Subcutaneous abdominal adipose tissue (tissue), 5 donors: Measurements from ENCODE around the gene NGLY1.

ENCODE experiments used
- H3K27ac ChIP-seq: one replicate; pipeline ENCODE4 v1.7.0; 2013; ENCODE audit warnings: low read depth, mild to moderate bottlenecking, inconsistent platforms, low read length, moderate library complexity
- H3K27me3 ChIP-seq, 5 donors: one replicate each; pipeline ENCODE4 v1.7.0; 2013; ENCODE audit warnings: low read length in 5 of 5, inconsistent platforms in 1 of 5; ENCODE audit not compliant: control insufficient read depth in 5 of 5, insufficient read depth in 4 of 5
- H3K36me3 ChIP-seq, 5 donors: one replicate each; pipeline ENCODE4 v1.7.0; 2013; ENCODE audit warnings: low read length in 5 of 5; ENCODE audit not compliant: control insufficient read depth in 5 of 5, insufficient read depth in 5 of 5
- H3K4me1 ChIP-seq, 5 donors: one replicate each; pipeline ENCODE4 v1.7.0; 2013; ENCODE audit warnings: low read length in 5 of 5, mild to moderate bottlenecking in 3 of 5, moderate library complexity in 1 of 5; ENCODE audit not compliant: control insufficient read depth in 5 of 5, insufficient read depth in 5 of 5
- H3K4me3 ChIP-seq, 5 donors: one replicate each; pipeline ENCODE4 v1.7.0; 2013; ENCODE audit warnings: low read length in 5 of 5, low read depth in 1 of 5
- H3K9ac ChIP-seq, 5 donors: one replicate each; pipeline ENCODE4 v1.7.0; 2013; ENCODE audit warnings: low read length in 5 of 5, mild to moderate bottlenecking in 4 of 5, moderate library complexity in 3 of 5
- H3K9me3 ChIP-seq, 5 donors: one replicate each; pipeline ENCODE4 v1.7.0; 2013; ENCODE audit warnings: low read length in 5 of 5; ENCODE audit not compliant: control insufficient read depth in 5 of 5
- donor health status: healthy.
- donor health status: healthy.
- donor health status: healthy.
- donor health status: healthy.
- donor health status: healthy.

The NGLY1 gene

DNA sequence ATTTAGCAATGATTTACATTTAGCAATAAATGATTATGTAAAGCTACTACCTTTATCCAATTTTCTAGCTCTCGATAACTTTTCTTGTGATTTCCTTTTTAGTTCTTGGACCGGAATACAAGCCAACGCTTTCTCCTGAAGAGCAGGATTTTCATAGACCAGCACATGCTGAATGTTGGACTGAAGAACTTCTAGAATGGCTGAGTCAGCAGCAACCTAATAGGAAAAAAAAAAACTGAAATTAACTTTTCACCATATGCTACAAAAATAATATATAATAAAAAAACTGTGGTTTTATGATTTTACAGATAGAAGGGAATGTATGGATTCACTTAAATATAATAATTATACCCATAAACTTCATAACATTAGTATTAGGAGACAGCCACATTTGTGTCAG lies 32.2 kb downstream of the NGLY1 start:
- H3K36me3 ChIP-seq = peaks cover 27 to 39% (median 31%) of the 10 kb centered on the region in 5 donors
- H3K9ac ChIP-seq = no peak overlapping the region
- H3K9me3 ChIP-seq = no peaks in the 10 kb centered on the region

DNA sequence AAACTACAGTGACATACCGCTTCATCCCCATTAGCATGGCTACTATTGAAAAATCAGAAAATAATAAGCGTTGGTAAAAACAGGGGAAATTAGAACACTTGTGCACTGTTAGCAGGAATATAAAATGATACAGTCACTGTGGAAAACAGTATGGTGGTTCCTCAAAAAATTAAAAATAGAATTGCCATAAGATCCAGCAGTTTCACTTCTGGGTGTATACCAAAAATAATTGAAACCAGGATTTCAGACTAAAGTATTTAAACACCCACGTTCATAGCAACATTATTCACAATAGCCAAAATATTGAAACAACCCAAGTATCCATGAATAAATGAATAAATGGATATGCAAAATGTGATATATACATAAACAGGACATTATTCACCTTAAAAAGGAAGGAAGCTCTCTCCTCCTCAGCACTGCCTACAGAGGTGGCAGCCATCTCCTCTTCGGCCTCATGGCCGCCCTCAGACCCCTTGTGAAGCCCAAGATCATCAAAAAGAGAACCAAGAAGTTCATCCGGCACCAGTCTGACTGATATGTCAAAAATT lies 34.1 kb downstream of the NGLY1 start:
- Histone ChIP-seq H3K4me3 (no peak overlapping the region), H3K27me3 (no peaks in the 10 kb centered on the region), H3K4me1 (no peaks in the 10 kb centered on the region), H3K36me3 (peaks cover 27 to 54% (median 39%) of the 10 kb centered on the region in 5 donors), H3K27ac (no peak overlapping the region), H3K9ac (no peak overlapping the region), H3K9me3 (peaks cover 0 to 3% (median 0%) of the 10 kb centered on the region in 5 donors)

More for the DNA sequence above, 32.2 kb downstream of the NGLY1 start:
- Histone ChIP-seq H3K27me3 (no peaks in the 10 kb centered on the region), H3K27ac (no peak overlapping the region), H3K4me1 (no peaks in the 10 kb centered on the region), H3K4me3 (no peak overlapping the region)

DNA sequence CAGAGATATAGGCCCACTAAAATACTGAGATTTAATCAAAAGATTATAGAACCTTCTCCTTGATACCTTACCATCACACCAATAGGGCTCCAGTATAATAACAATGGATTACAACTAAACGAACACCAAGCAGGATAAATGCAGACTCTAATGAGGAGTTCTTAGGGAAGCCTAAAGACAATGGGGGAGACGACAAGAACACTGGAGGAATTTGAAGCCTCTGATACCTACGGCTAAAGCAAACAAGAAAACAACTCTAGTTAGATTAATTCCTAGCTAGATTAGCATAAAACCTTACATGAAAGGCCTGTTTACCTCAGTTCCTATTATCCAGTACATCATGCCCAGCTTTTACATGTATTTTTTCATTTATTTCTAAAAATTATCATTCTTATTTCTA lies 35.1 kb downstream of the NGLY1 start:
- H3K9ac ChIP-seq = no peak overlapping the region
- no peak overlapping the region for H3K4me3 ChIP-seq
- no peaks in the 10 kb centered on the region for H3K27me3 ChIP-seq
- peaks cover 29 to 55% (median 39%) of the 10 kb centered on the region in 5 donors for H3K36me3 ChIP-seq
- no peak overlapping the region for H3K27ac ChIP-seq
- H3K9me3 ChIP-seq = peaks cover 0 to 3% (median 0%) of the 10 kb centered on the region in 5 donors
- no peaks in the 10 kb centered on the region for H3K4me1 ChIP-seq

DNA sequence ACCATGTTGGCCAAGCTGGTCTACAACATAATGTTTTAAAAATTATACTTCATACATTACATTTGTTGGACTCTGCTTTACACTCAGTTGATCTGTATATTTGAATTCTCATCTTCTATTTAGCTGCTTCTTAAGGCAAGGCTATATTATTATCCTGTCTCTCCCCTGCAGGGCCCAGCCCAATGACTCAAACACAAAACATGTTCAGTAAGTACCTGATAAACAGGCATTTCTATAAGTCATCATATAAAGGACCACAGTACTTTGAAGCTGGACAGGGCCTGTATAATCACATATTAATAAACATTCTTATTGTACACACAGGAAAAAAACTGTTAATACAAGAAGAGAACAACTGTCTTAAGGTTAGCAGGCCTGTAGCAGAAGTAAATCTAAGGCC lies 36.2 kb downstream of the NGLY1 start:
- Histone ChIP-seq H3K36me3 (peaks cover 33 to 55% (median 39%) of the 10 kb centered on the region in 5 donors), H3K27me3 (no peaks in the 10 kb centered on the region), H3K9me3 (peaks cover 0 to 3% (median 0%) of the 10 kb centered on the region in 5 donors), H3K4me3 (no peak overlapping the region), H3K9ac (no peak overlapping the region), H3K4me1 (no peaks in the 10 kb centered on the region), H3K27ac (no peak overlapping the region)

DNA sequence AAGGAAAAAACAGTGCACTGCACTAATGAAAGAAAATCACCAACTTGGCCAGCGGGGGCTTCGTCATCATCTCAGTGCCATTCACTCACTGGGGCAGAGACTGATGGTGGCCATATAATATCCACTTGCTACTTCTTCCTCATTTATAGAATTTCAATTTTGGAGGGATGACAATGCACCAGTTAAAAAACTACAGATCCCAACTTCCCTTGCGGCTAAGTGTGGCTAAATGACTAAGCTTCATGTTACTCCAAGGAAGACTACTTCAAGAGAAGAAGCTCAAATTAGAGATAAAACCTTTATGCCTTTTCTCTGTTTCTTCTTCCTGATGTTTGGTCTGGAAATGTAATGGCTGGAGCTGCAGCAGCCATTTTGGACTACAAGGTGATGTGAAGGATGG lies 38.8 kb downstream of the NGLY1 start:
- Histone ChIP-seq H3K9me3 (peaks cover 0 to 3% (median 0%) of the 10 kb centered on the region in 5 donors), H3K27ac (no peak overlapping the region), H3K4me1 (no peaks in the 10 kb centered on the region), H3K27me3 (no peaks in the 10 kb centered on the region), H3K4me3 (no peak overlapping the region), H3K36me3 (peaks cover 15 to 41% (median 20%) of the 10 kb centered on the region in 5 donors), H3K9ac (no peak overlapping the region)

DNA sequence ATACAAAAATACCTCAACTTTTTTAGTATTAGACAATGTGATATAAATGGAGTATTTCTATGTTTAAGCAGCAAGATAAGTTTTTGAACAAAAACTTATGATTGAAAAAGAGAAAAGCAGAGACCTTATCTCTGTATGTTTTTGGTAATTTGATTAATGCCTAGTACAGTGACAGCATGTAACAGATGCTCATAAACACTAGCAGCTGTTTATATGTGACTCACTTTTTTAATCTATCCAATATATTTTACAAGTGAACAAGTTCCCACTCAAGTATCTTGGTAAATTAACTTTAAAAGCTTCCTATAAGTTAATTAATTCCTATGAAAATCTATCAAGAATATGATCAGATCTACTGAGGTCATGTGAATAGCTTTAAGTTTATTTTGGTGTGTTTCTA lies 55.1 kb downstream of the NGLY1 start:
- Histone ChIP-seq H3K4me1 (no peaks in the 10 kb centered on the region), H3K4me3 (no peak overlapping the region), H3K9me3 (no peaks in the 10 kb centered on the region), H3K9ac (no peak overlapping the region), H3K27ac (no peak overlapping the region), H3K36me3 (peaks cover 33 to 59% (median 46%) of the 10 kb centered on the region in 5 donors), H3K27me3 (no peaks in the 10 kb centered on the region)

DNA sequence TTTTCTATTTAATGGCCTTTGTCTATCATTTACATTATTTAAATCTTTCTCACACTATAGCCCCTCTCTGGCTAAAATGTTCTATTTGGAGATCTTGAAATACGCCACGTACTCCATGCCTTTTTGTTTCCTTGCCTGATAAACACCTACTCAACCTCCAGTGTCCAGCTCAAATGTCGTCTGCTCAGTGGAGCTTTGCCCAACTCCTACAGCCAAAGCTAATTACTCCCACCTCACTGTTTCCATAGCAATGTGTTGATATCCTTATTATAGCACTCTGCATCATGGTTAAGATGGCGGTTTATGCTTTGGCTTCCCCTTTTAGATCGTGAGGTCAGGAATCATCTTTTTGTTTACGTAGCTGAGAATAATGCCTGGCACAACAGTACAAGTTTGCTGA lies 55.9 kb downstream of the NGLY1 start:
- H3K9ac ChIP-seq = no peak overlapping the region
- H3K36me3 ChIP-seq = peaks cover 26 to 52% (median 39%) of the 10 kb centered on the region in 5 donors
- H3K4me1 ChIP-seq = no peaks in the 10 kb centered on the region
- no peak overlapping the region for H3K27ac ChIP-seq
- no peak overlapping the region for H3K4me3 ChIP-seq
- no peaks in the 10 kb centered on the region for H3K9me3 ChIP-seq
- H3K27me3 ChIP-seq = no peaks in the 10 kb centered on the region

DNA sequence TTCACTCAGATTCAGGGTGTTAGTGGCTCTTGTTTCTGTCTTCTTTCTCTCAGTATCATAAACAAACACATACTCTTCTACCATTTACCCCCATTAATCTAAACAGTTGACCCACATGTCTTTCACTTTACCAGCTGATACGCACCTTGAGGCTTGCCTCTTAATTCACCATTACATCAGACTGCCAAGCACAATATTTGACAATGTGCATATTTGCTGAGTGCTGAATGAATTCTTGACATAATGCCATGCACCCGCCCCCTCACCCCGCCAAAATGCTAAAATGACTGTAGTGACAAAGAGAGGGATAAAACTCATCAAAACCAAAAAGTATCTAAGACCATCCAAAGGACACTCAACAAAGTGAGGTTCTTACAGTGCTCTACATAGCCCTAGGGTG lies 57.4 kb downstream of the NGLY1 start:
- H3K4me3 ChIP-seq = no peak overlapping the region
- H3K36me3 ChIP-seq = peaks cover 17 to 37% (median 27%) of the 10 kb centered on the region in 5 donors
- no peak overlapping the region for H3K27ac ChIP-seq
- no peaks in the 10 kb centered on the region for H3K27me3 ChIP-seq
- H3K9me3 ChIP-seq = no peaks in the 10 kb centered on the region
- no peak overlapping the region for H3K9ac ChIP-seq
- H3K4me1 ChIP-seq = no peaks in the 10 kb centered on the region

DNA sequence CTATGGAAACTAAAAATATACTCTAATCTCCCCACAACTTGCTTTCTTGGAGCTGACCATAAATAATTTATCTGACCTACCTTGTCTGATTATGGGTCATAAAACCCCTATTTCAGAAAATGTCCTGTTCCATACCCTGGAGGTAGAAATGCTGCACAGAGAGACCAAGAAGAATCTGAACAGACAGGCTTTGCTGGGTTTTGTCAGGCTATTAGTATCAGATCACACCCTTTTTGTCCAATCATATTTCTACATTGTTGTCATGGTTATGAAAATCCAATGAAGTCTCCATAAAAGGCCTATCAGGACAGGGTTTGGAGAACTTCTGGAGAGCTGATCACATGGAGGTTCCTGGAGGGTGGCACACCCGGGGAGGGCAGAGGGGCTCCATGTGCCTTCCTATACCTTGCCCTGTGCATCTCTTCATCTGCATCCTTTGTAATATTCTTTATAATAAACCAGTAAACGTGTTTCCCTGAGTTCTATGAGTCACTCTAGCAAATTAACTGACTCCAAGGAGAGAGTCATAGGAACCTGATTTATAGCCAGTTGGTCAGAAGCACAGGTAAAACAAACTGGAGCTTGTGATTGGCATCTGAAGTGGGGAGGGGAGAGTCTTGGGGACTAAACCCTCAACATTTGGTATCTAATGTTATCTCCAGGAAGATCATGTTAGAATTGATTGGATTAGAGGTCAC lies 58.1 kb downstream of the NGLY1 start:
- Histone ChIP-seq H3K4me1 (no peaks in the 10 kb centered on the region), H3K9ac (no peak overlapping the region), H3K27ac (no peak overlapping the region), H3K9me3 (no peaks in the 10 kb centered on the region), H3K36me3 (peaks cover 17 to 36% (median 26%) of the 10 kb centered on the region in 5 donors), H3K4me3 (no peak overlapping the region), H3K27me3 (no peaks in the 10 kb centered on the region)

DNA sequence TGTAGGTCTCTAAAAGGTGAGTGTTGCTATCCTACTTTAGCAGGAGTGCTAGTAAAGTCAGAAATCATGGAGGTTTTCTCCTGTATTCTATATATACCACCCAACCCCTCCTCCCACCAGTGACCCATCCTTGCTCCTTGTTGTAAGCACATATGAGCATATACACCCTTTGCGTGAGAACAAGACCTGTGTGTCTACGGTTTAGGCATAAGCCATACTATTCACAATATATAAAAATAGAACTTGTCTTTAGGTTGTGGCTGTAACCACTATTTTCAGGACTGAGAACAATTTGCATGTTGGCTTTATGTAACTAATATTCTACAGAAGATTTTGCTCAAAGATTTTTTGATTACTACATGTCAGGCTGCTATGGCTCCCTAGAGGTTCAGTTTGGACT lies 59.4 kb downstream of the NGLY1 start:
- Histone ChIP-seq H3K27ac (no peak overlapping the region), H3K36me3 (peaks cover 19 to 39% (median 26%) of the 10 kb centered on the region in 5 donors), H3K4me3 (no peak overlapping the region)

More for the DNA sequence above, 59.4 kb downstream of the NGLY1 start:
- no peaks in the 10 kb centered on the region for H3K27me3 ChIP-seq
- H3K9me3 ChIP-seq = no peaks in the 10 kb centered on the region
- H3K9ac ChIP-seq = no peak overlapping the region
- H3K4me1 ChIP-seq = no peaks in the 10 kb centered on the region
